HL-60 (cell line): ENCODE data around the gene SLC2A4RG.

Experiments
- DNase-seq, 2 experiments: peaks; one replicate each; pipeline ENCODE4 v3.0.0-alpha.2; 2010 to 2020; ENCODE audit warnings: low read depth in 1 of 2, low spot score in 1 of 2
- H3K27ac ChIP-seq: fragments of 250-450 bp; sonication (Bioruptor Pico); replicated peaks from 2 replicates; pipeline ENCODE4 v1.5.1; 2020; ENCODE audit warnings: mild to moderate bottlenecking, moderate library complexity
- H3K27me3 ChIP-seq: fragments of 250-450 bp; sonication (Bioruptor Pico); 2 replicates; pipeline ENCODE4 v1.5.1; 2021; ENCODE audit warnings: mild to moderate bottlenecking, moderate library complexity; ENCODE audit not compliant: insufficient read depth, poor library complexity, severe bottlenecking
- H3K4me3 ChIP-seq: replicated peaks from 2 replicates; pipeline ENCODE4 v1.5.1; 2011; ENCODE audit warnings: mild to moderate bottlenecking, control low read depth, low read length; ENCODE audit not compliant: insufficient read depth
- CTCF ChIP-seq: IDR thresholded peaks from one replicate; pipeline ENCODE4 v1.5.1; 2011; ENCODE audit warnings: low read length, control low read depth, inconsistent platforms; ENCODE audit not compliant: insufficient read depth
- GABPA ChIP-seq: IDR thresholded peaks from 2 replicates; pipeline ENCODE4 v1.6.1; 2012; ENCODE audit warnings: low read depth
- POLR2AphosphoS5 ChIP-seq: IDR thresholded peaks from 2 replicates; pipeline ENCODE4 v1.6.1; 2012; ENCODE audit warnings: low read depth
- REST ChIP-seq: IDR thresholded peaks from 2 replicates; pipeline ENCODE4 v1.6.1; 2012; ENCODE audit warnings: low read depth; ENCODE audit not compliant: insufficient replicate concordance
- SPI1 ChIP-seq: IDR thresholded peaks from 2 replicates; pipeline ENCODE4 v1.6.1; 2012; ENCODE audit warnings: low read depth, mild to moderate bottlenecking, borderline replicate concordance

Gene SLC2A4RG

GRCh38 chr20:63702036-63702665 is 37.4 kb upstream of the SLC2A4RG start:
- no peak for DNase-seq
- no peak overlapping the region for H3K27ac ChIP-seq
- TF ChIP-seq REST = no peak
- no peak for TF ChIP-seq CTCF
- no peak for TF ChIP-seq GABPA
- TF ChIP-seq POLR2AphosphoS5 = no peak
- no peak for TF ChIP-seq SPI1
- H3K27me3 ChIP-seq = no peaks in the 10 kb centered on the region
- H3K4me3 ChIP-seq = no peak overlapping the region

GRCh38 chr20:63702751-63703470 is 36.7 kb upstream of the SLC2A4RG start:
- DNase-seq = no peak

GRCh38 chr20:63703471-63703975 is 36.1 kb upstream of the SLC2A4RG start:
- no peak for DNase-seq
- no peak overlapping the region for H3K4me3 ChIP-seq

More at GRCh38 chr20:63702751-63703470, 36.7 kb upstream of the SLC2A4RG start:
- no peak overlapping the region for H3K27ac ChIP-seq
- TF ChIP-seq POLR2AphosphoS5 (no peak; the same call in none of the 2 replicates), SPI1 (no peak)
- H3K4me3 ChIP-seq = no peak overlapping the region
- H3K27me3 ChIP-seq = no peaks in the 10 kb centered on the region

More at GRCh38 chr20:63703471-63703975, 36.1 kb upstream of the SLC2A4RG start:
- Histone ChIP-seq H3K27me3 (no peaks in the 10 kb centered on the region), H3K27ac (no peak overlapping the region)
- TF ChIP-seq GABPA (no peak), POLR2AphosphoS5 (no peak), CTCF (no peak), REST (no peak), SPI1 (no peak)
